Ascending aorta (tissue), 2 donors: ENCODE results near the gene CHST12. TPM values are rescaled to one million over a fixed set of nuclear protein-coding genes. Genes with fewer than 3 reads are reported as not detected.
"Not testable (repeated sequence)": the region's sequence is repeated elsewhere in the genome, so short reads cannot be mapped to it uniquely, and the experiment has no call there.

Experiments
- DNase-seq, 2 donors: peaks; one replicate each; pipeline ENCODE4 v3.0.0-alpha.2; 2019; ENCODE audit warnings: low spot score in 2 of 2
- H3K27ac ChIP-seq, 2 donors: fragments of 200-600 bp; sonication (generic); one replicate each; pipeline ENCODE4 v1.5.1; 2016 to 2017; ENCODE audit warnings: mild to moderate bottlenecking in 1 of 2
- H3K27me3 ChIP-seq: fragments of 200-600 bp; sonication (generic); one replicate; pipeline ENCODE4 v1.5.1; 2017
- H3K36me3 ChIP-seq, 2 donors: fragments of 200-600 bp; sonication (generic); one replicate each; pipeline ENCODE4 v1.5.1; 2016
- H3K4me1 ChIP-seq, 2 donors: fragments of 200-600 bp; sonication (generic); one replicate each; pipeline ENCODE4 v1.5.1; 2016 to 2017; ENCODE audit warnings: mild to moderate bottlenecking in 1 of 2
- H3K4me3 ChIP-seq, 2 donors: fragments of 200-600 bp; sonication (generic); one replicate each; pipeline ENCODE4 v1.5.1; 2016 to 2017; ENCODE audit warnings: mild to moderate bottlenecking in 1 of 2
- H3K9me3 ChIP-seq, 2 donors: fragments of 200-600 bp; sonication (generic); one replicate each; pipeline ENCODE4 v1.5.1; 2016
- intact Hi-C: fragments of 100-400 bp; cut with DNase I; formaldehyde crosslinking; loops from one replicate; pipeline ENCODE4 v1.15.1; 2023
- total RNA-seq: library from RNA; depleted of rRNA; stranded (reverse); fragments of >200 nt; gene quantifications from one replicate; pipeline ENCODE4 v1.1.0, GENCODE V29; 2016
- TF ChIP-seq, protein P1 (sequence below), 3 experiments: fragments of 200-600 bp in 2 of 3; fragments of 450-650 bp in 1 of 3; sonication (generic) in 2 of 3; IDR thresholded peaks; one replicate each; pipeline ENCODE4 v1.5.1; 2016 to 2019; ENCODE audit warnings: antibody characterized with exemption in 3 of 3, mild to moderate bottlenecking in 1 of 3, moderate library complexity in 1 of 3

CHST12 gene
- total RNA-seq, 1 donor from 2014 or later: 79.4 TPM

DNA sequence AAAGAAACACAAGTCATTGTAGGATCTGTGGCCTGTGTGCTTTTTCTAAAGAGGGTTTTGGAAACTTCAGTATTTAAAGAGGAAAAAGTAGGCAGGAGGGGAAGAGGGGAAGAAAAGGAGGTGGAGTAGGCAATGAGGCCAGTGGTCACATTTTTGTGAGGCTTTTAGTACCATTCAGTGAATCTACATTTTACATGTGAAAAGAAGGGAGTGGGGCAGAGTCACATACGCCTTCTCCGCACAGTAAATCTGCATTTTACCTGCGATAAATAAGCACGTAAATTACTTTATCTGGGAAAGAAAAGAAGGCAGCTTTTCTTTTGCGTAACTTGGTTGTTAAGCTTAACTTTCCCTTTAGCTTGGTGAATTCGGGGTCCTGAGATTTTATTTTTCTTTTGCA lies 13.2 kb downstream of the CHST12 start:
- intact Hi-C loops: no loop called here
- TF ChIP-seq, protein P1, sequence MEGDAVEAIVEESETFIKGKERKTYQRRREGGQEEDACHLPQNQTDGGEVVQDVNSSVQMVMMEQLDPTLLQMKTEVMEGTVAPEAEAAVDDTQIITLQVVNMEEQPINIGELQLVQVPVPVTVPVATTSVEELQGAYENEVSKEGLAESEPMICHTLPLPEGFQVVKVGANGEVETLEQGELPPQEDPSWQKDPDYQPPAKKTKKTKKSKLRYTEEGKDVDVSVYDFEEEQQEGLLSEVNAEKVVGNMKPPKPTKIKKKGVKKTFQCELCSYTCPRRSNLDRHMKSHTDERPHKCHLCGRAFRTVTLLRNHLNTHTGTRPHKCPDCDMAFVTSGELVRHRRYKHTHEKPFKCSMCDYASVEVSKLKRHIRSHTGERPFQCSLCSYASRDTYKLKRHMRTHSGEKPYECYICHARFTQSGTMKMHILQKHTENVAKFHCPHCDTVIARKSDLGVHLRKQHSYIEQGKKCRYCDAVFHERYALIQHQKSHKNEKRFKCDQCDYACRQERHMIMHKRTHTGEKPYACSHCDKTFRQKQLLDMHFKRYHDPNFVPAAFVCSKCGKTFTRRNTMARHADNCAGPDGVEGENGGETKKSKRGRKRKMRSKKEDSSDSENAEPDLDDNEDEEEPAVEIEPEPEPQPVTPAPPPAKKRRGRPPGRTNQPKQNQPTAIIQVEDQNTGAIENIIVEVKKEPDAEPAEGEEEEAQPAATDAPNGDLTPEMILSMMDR (IDR thresholded peaks at IDR 0.05): no peak
- peaks cover 0 to 4% of the 10 kb centered on the region in 2 donors for H3K36me3 ChIP-seq

GRCh38 chr7:2417178-2417577 lies 13.8 kb downstream of the CHST12 start:
- H3K4me3 ChIP-seq, H3K4me1 ChIP-seq, DNase-seq, H3K27me3 ChIP-seq, intact Hi-C loops, H3K9me3 ChIP-seq, H3K27ac ChIP-seq, H3K36me3 ChIP-seq: not testable (repeated sequence)

More for the DNA sequence above, 13.2 kb downstream of the CHST12 start:
- no peak overlapping the region for H3K27ac ChIP-seq
- no peaks in the 10 kb centered on the region for H3K9me3 ChIP-seq
- H3K4me1 ChIP-seq: peaks cover 5 to 10% of the 10 kb centered on the region in 2 donors
- H3K27me3 ChIP-seq: no peaks in the 10 kb centered on the region
- DNase-seq: no peak
- H3K4me3 ChIP-seq: no peak overlapping the region

DNA sequence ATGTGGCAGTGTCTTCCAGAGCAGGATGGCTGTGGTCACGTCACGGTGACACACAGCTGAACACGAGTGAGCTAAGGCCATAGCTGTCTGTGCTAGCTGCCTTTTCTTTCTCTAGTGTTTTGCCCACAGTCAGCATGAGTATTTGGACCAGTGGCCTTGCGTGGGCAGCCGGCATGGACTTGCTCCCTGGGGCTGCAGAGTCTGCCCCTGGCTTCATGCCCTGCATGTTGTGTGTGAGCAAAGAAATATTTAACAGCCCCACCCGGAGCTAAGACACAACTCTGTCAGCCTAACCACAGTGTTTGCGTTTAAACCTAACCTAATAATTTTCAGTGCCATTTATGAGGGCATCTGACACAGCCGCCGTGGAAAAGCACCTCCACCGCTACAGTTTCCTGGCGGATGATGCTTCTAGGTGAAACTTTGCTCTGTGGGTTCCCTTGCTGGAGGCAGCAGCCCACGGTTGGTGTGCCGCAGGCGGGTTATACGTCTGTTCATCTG lies 14.6 kb downstream of the CHST12 start:
- Histone ChIP-seq H3K9me3 (no peaks in the 10 kb centered on the region), H3K27me3 (no peaks in the 10 kb centered on the region), H3K36me3 (peaks cover 0 to 4% of the 10 kb centered on the region in 2 donors), H3K4me3 (no peak overlapping the region), H3K4me1 (peaks cover 4% of the 10 kb centered on the region in 2 donors), H3K27ac (no peak overlapping the region)
- TF ChIP-seq, protein P1 (IDR thresholded peaks at IDR 0.05): no peak
- no peak for DNase-seq
- intact Hi-C loops: no loop called here

- TF ChIP-seq, protein P1 (IDR thresholded peaks at IDR 0.05): no peak
- DNase-seq: no peak
- Histone ChIP-seq H3K27ac (no peak overlapping the region), H3K9me3 (no peaks in the 10 kb centered on the region), H3K4me3 (no peak overlapping the region), H3K36me3 (peaks cover 0 to 4% of the 10 kb centered on the region in 2 donors), H3K4me1 (no peaks in the 10 kb centered on the region), H3K27me3 (no peaks in the 10 kb centered on the region)
- intact Hi-C loops: no loop called here
Measured at GRCh38 chr7:2420216-2420933, 17.0 kb downstream of the CHST12 start.

- no peak overlapping the region for H3K27ac ChIP-seq
- no peaks in the 10 kb centered on the region for H3K27me3 ChIP-seq
- no peaks in the 10 kb centered on the region for H3K9me3 ChIP-seq
- TF ChIP-seq, protein P1 (IDR thresholded peaks at IDR 0.05): no peak
- DNase-seq: no peak
- intact Hi-C loops: no loop called here
- H3K4me3 ChIP-seq: no peak overlapping the region
- H3K4me1 ChIP-seq: no peaks in the 10 kb centered on the region
- H3K36me3 ChIP-seq: peaks cover 0 to 4% of the 10 kb centered on the region in 2 donors
Measured at GRCh38 chr7:2421943-2422310, 18.5 kb downstream of the CHST12 start.

- Histone ChIP-seq H3K4me1 (no peaks in the 10 kb centered on the region), H3K36me3 (no peaks in the 10 kb centered on the region), H3K9me3 (no peaks in the 10 kb centered on the region), H3K27ac (no peak overlapping the region), H3K27me3 (no peaks in the 10 kb centered on the region), H3K4me3 (no peak overlapping the region)
- intact Hi-C loops: loop anchor here (5.0 kb wide), 1 partner anchor 48 kb away; no protein-coding TSS in a partner anchor
- TF ChIP-seq, protein P1 (IDR thresholded peaks at IDR 0.05): no peak
- no peak for DNase-seq
Measured at GRCh38 chr7:2425749-2426148, 22.3 kb downstream of the CHST12 start.
